Activated T-helper 1 cell treated with anti-CD3 and anti-CD28 coated beads, Interleukin-12 subunit alpha, Interleukin-12 subunit beta, Interleukin-2, Interleukin-4 antibody, amounts not matched to agents 30 ng/mL and 10 ng/mL and 1 ng/mL, durations not matched to agents 14 hours and 24 hours and 36 hours (primary cell): ENCODE measurements around the gene KIF11. TPM values are rescaled to one million over a fixed set of nuclear protein-coding genes. Genes with fewer than 3 reads are reported as not detected.

Experiments
- DNase-seq: peaks from one replicate; pipeline ENCODE4 v3.0.0; 2021; ENCODE audit warnings: low spot score
- H3K27ac Mint-ChIP-seq: one replicate; pipeline ENCODE4 v1.8.0; 2021; ENCODE audit warnings: mild to moderate bottlenecking, mixed read lengths
- H3K27me3 Mint-ChIP-seq: one replicate; pipeline ENCODE4 v1.8.0; 2022; ENCODE audit warnings: mild to moderate bottlenecking, moderate library complexity, mixed read lengths; ENCODE audit not compliant: insufficient read depth
- H3K36me3 Mint-ChIP-seq: one replicate; pipeline ENCODE4 v1.8.0; 2021; ENCODE audit warnings: low read depth, mixed read lengths
- H3K4me1 Mint-ChIP-seq: one replicate; pipeline ENCODE4 v1.8.0; 2021; ENCODE audit warnings: low read depth, mixed read lengths
- H3K4me3 Mint-ChIP-seq: one replicate; pipeline ENCODE4 v1.8.0; 2021; ENCODE audit warnings: mild to moderate bottlenecking, moderate library complexity, mixed read lengths
- H3K9me3 Mint-ChIP-seq: one replicate; pipeline ENCODE4 v1.8.0; 2021; ENCODE audit warnings: mixed read lengths
- intact Hi-C: fragments of 100-400 bp; cut with micrococcal nuclease; formaldehyde crosslinking; loops from one replicate; pipeline ENCODE4 v1.15.1; 2024
- total RNA-seq: library from RNA; stranded (reverse); gene quantifications from 2 replicates; pipeline ENCODE4 v1.2.3, GENCODE V29; 2022

Gene KIF11
- total RNA-seq, 1 donor from 2014 or later: 37.3 TPM

- intact Hi-C loops: no loop called here
- Mint-ChIP-seq H3K9me3 (no peaks in the 10 kb centered on the region), H3K36me3 (peaks cover 20% of the 10 kb centered on the region), H3K4me1 (no peaks in the 10 kb centered on the region), H3K27ac (no peak overlapping the region), H3K27me3 (no peaks in the 10 kb centered on the region), H3K4me3 (no peak overlapping the region)
- DNase-seq: no peak
Observed at GRCh38 chr10:92657024-92657423, 64.1 kb downstream of the KIF11 start.

- Mint-ChIP-seq H3K36me3 (peaks cover 2% of the 10 kb centered on the region), H3K4me1 (no peaks in the 10 kb centered on the region), H3K27me3 (peaks cover 8% of the 10 kb centered on the region), H3K27ac (no peak overlapping the region), H3K9me3 (peaks cover 8% of the 10 kb centered on the region), H3K4me3 (no peak overlapping the region)
- intact Hi-C loops: no loop called here
- DNase-seq: no peak
Observed at GRCh38 chr10:92662848-92663247, 69.9 kb downstream of the KIF11 start.

- intact Hi-C loops: no loop called here
- peaks cover 8% of the 10 kb centered on the region for H3K27me3 Mint-ChIP-seq
- no peak for DNase-seq
Observed at GRCh38 chr10:92664322-92664721, 71.4 kb downstream of the KIF11 start.

GRCh38 chr10:92667078-92667477 lies 74.1 kb downstream of the KIF11 start:
- intact Hi-C loops: no loop called here
- peaks cover 2% of the 10 kb centered on the region for H3K36me3 Mint-ChIP-seq
- no peaks in the 10 kb centered on the region for H3K4me1 Mint-ChIP-seq
- peaks cover 8% of the 10 kb centered on the region for H3K9me3 Mint-ChIP-seq
- DNase-seq: no peak
- H3K4me3 Mint-ChIP-seq: no peak overlapping the region
- no peak overlapping the region for H3K27ac Mint-ChIP-seq
- peaks cover 8% of the 10 kb centered on the region for H3K27me3 Mint-ChIP-seq

More at GRCh38 chr10:92664322-92664721, 71.4 kb downstream of the KIF11 start:
- Mint-ChIP-seq H3K36me3 (peaks cover 2% of the 10 kb centered on the region), H3K4me1 (no peaks in the 10 kb centered on the region), H3K9me3 (peaks cover 8% of the 10 kb centered on the region), H3K4me3 (no peak overlapping the region), H3K27ac (no peak overlapping the region)

- no peaks in the 10 kb centered on the region for H3K9me3 Mint-ChIP-seq
- peaks cover 5% of the 10 kb centered on the region for H3K27me3 Mint-ChIP-seq
- no peak for DNase-seq
- no peak overlapping the region for H3K27ac Mint-ChIP-seq
- intact Hi-C loops: no loop called here
- H3K4me1 Mint-ChIP-seq: no peaks in the 10 kb centered on the region
- no peak overlapping the region for H3K4me3 Mint-ChIP-seq
- H3K36me3 Mint-ChIP-seq: no peaks in the 10 kb centered on the region
Observed at GRCh38 chr10:92677708-92678107, 84.8 kb downstream of the KIF11 start.

- no peak overlapping the region for H3K27ac Mint-ChIP-seq
- H3K4me3 Mint-ChIP-seq: no peak overlapping the region
- no peaks in the 10 kb centered on the region for H3K4me1 Mint-ChIP-seq
- peaks cover 8% of the 10 kb centered on the region for H3K27me3 Mint-ChIP-seq
- DNase-seq: no peak
- H3K36me3 Mint-ChIP-seq: no peaks in the 10 kb centered on the region
- intact Hi-C loops: no loop called here
- H3K9me3 Mint-ChIP-seq: no peaks in the 10 kb centered on the region
Observed at GRCh38 chr10:92678206-92678605, 85.3 kb downstream of the KIF11 start.

- peaks cover 31% of the 10 kb centered on the region for H3K27me3 Mint-ChIP-seq
- H3K9me3 Mint-ChIP-seq: no peaks in the 10 kb centered on the region
- no peaks in the 10 kb centered on the region for H3K36me3 Mint-ChIP-seq
- no peaks in the 10 kb centered on the region for H3K4me1 Mint-ChIP-seq
- H3K4me3 Mint-ChIP-seq: no peak overlapping the region
- no peak overlapping the region for H3K27ac Mint-ChIP-seq
- no peak for DNase-seq
- intact Hi-C loops: loop anchor here (10.0 kb wide), 1 partner anchor 1807 kb away; the partner anchor contains the start of gene RPP30
Observed at GRCh38 chr10:92681306-92681834, 88.4 kb downstream of the KIF11 start.

GRCh38 chr10:92688573-92688926 lies 95.6 kb downstream of the KIF11 start:
- no peaks in the 10 kb centered on the region for H3K9me3 Mint-ChIP-seq
- no peak for DNase-seq
- no peak overlapping the region for H3K27ac Mint-ChIP-seq
- H3K27me3 Mint-ChIP-seq: peaks cover 78% of the 10 kb centered on the region
- intact Hi-C loops: loop anchor here (10.0 kb wide), 1 partner anchor 1814 kb away; the partner anchor contains the start of gene RPP30
- H3K36me3 Mint-ChIP-seq: no peaks in the 10 kb centered on the region
- H3K4me1 Mint-ChIP-seq: peaks cover 23% of the 10 kb centered on the region
- H3K4me3 Mint-ChIP-seq: peak overlapping the region; percentile 73

GRCh38 chr10:92688927-92689662 lies 96.2 kb downstream of the KIF11 start:
- no peaks in the 10 kb centered on the region for H3K36me3 Mint-ChIP-seq
- H3K4me1 Mint-ChIP-seq: peaks cover 23% of the 10 kb centered on the region
- no peak overlapping the region for H3K27ac Mint-ChIP-seq
- peak overlapping the region; percentile 73 for H3K4me3 Mint-ChIP-seq
- DNase-seq: no peak
- peaks cover 82% of the 10 kb centered on the region for H3K27me3 Mint-ChIP-seq
- intact Hi-C loops: loop anchor here (10.0 kb wide), 1 partner anchor 1814 kb away; the partner anchor contains the start of gene RPP30
- H3K9me3 Mint-ChIP-seq: no peaks in the 10 kb centered on the region

GRCh38 chr10:92689663-92690210 lies 96.8 kb downstream of the KIF11 start, which contains the start of gene HHEX:
HHEX (plus strand) TSS chr10:92689955; CDS start chr10:92689987, 32 bp downstream.
- peaks cover 82% of the 10 kb centered on the region for H3K27me3 Mint-ChIP-seq
- H3K36me3 Mint-ChIP-seq: no peaks in the 10 kb centered on the region
- no peak for DNase-seq

GRCh38 chr10:92690211-92690914 lies 97.4 kb downstream of the KIF11 start:
- no peaks in the 10 kb centered on the region for H3K9me3 Mint-ChIP-seq
- intact Hi-C loops: loop anchor here (2.0 to 10.0 kb wide), 4 partner anchors 98 to 807 kb away; partner anchors contain the start of genes CEP55, EXOC6 and KIF11
- peak overlapping the region; percentile 55 for H3K27ac Mint-ChIP-seq
- peak overlapping the region; percentile 73 for H3K4me3 Mint-ChIP-seq
- no peaks in the 10 kb centered on the region for H3K36me3 Mint-ChIP-seq
- peak; percentile 57 for DNase-seq
- peaks cover 23% of the 10 kb centered on the region for H3K4me1 Mint-ChIP-seq
- H3K27me3 Mint-ChIP-seq: peaks cover 81% of the 10 kb centered on the region

More at GRCh38 chr10:92689663-92690210, 96.8 kb downstream of the KIF11 start, which contains the start of gene HHEX:
- Mint-ChIP-seq H3K4me3 (peak within 1 kb of the TSS; percentile 73), H3K9me3 (no peaks in the 10 kb centered on the region), H3K27ac (peak within 1 kb of the TSS; percentile 55), H3K4me1 (peaks cover 23% of the 10 kb centered on the region)
- intact Hi-C loops: loop anchor here (2.0 to 10.0 kb wide), 5 partner anchors 97 to 1815 kb away; partner anchors contain the start of genes CEP55, EXOC6, KIF11 and RPP30

GRCh38 chr10:92690915-92691590 lies 98.1 kb downstream of the KIF11 start:
- Mint-ChIP-seq H3K9me3 (no peaks in the 10 kb centered on the region), H3K27me3 (peaks cover 76% of the 10 kb centered on the region), H3K4me1 (peaks cover 23% of the 10 kb centered on the region), H3K36me3 (no peaks in the 10 kb centered on the region), H3K4me3 (peak overlapping the region; percentile 73), H3K27ac (peak overlapping the region; percentile 55)
- intact Hi-C loops: loop anchor here (1.0 to 10.0 kb wide), 5 partner anchors 8 to 806 kb away; partner anchors contain the start of genes CEP55, EXOC6 and KIF11
- DNase-seq: no peak
